Measurements from ENCODE around the gene BCAP31.
"Not testable (repeated sequence)": the region's sequence is repeated elsewhere in the genome, so short reads cannot be mapped to it uniquely, and the experiment has no call there.

The BCAP31 gene

GRCh38 chrX:153762626-153763173 is 38.5 kb upstream of the BCAP31 start:
- no peak for DNase-seq (ENCODE audit: low read depth)

- DNase-seq (ENCODE audit: low read depth) = no peak
Observed at GRCh38 chrX:153761863-153762262, 37.7 kb upstream of the BCAP31 start.

- DNase-seq (ENCODE audit: low read depth) = no peak
Observed at GRCh38 chrX:153755136-153755535, 30.9 kb upstream of the BCAP31 start.

- no peak for DNase-seq (ENCODE audit: low read depth)
Observed at GRCh38 chrX:153750127-153750774, 26.1 kb upstream of the BCAP31 start.

- DNase-seq (ENCODE audit: low read depth) = not testable (repeated sequence)
Observed at GRCh38 chrX:153749017-153749416, 24.8 kb upstream of the BCAP31 start.

- DNase-seq (ENCODE audit: low read depth) = not testable (repeated sequence)
Observed at GRCh38 chrX:153746991-153747390, 22.8 kb upstream of the BCAP31 start.

- no peak for DNase-seq (ENCODE audit: low read depth)
Observed at GRCh38 chrX:153746359-153746758, 22.2 kb upstream of the BCAP31 start.

- not testable (repeated sequence) for DNase-seq (ENCODE audit: low read depth)
Observed at GRCh38 chrX:153745067-153745433, 20.9 kb upstream of the BCAP31 start.

- DNase-seq (ENCODE audit: low read depth) = no peak
Observed at GRCh38 chrX:153744210-153745066, 20.3 kb upstream of the BCAP31 start.

- DNase-seq (ENCODE audit: low read depth) = not testable (repeated sequence)
Observed at GRCh38 chrX:153743468-153744209, 19.5 kb upstream of the BCAP31 start.

GRCh38 chrX:153742796-153743467 is 18.7 kb upstream of the BCAP31 start:
- not testable (repeated sequence) for DNase-seq (ENCODE audit: low read depth)

GRCh38 chrX:153742111-153742510 is 17.9 kb upstream of the BCAP31 start:
- DNase-seq (ENCODE audit: low read depth) = not testable (repeated sequence)

GRCh38 chrX:153741446-153741845 is 17.3 kb upstream of the BCAP31 start:
- DNase-seq (ENCODE audit: low read depth) = no peak

GRCh38 chrX:153740631-153741222 is 16.5 kb upstream of the BCAP31 start:
- no peak for DNase-seq (ENCODE audit: low read depth)

GRCh38 chrX:153739754-153740486 is 15.7 kb upstream of the BCAP31 start:
- DNase-seq (ENCODE audit: low read depth) = no peak

- no peak for DNase-seq (ENCODE audit: low read depth)
Observed at GRCh38 chrX:153738056-153738605, 13.9 kb upstream of the BCAP31 start.

- DNase-seq (ENCODE audit: low read depth) = no peak
Observed at GRCh38 chrX:153736871-153737441, 12.8 kb upstream of the BCAP31 start.

GRCh38 chrX:153736071-153736820 is 12.1 kb upstream of the BCAP31 start:
- DNase-seq (ENCODE audit: low read depth) = no peak

- no peak for DNase-seq (ENCODE audit: low read depth)
Observed at GRCh38 chrX:153735274-153735673, 11.1 kb upstream of the BCAP31 start.

Measured in stimulated activated CD4-positive, alpha-beta T cell treated with anti-CD3 and anti-CD28 coated beads, Interleukin-2, amount 100 ng/mL, for 4 hours (primary cell).